Measurements from ENCODE around the gene TMEM163. TPM values are rescaled to one million over a fixed set of nuclear protein-coding genes. Genes with fewer than 3 reads are reported as not detected.

Gene TMEM163
- total RNA-seq, 1 donor from 2014 or later, result 31.9 TPM

DNA sequence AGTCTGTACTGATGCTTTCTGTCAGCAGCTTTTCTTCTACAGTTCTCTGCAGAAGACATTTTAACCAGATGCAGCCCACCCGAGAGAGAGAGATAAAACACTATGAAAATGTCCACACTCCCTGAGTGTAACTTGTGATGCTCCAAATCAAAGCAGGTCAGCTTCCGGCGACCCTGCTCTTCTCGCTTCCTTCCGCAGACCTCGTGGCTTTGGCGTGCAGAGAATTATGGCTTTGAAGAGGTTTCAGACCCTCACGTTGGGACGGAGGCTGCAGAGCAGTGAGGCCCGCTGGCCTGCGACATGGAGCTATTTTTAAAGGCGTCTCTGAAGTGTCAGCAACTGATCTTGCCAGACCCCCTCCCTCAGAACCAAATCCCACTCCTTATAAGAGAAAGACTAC is 41.8 kb downstream of the TMEM163 start:
- Histone ChIP-seq H3K27me3 (ENCODE audit: low read depth) (no peaks in the 10 kb centered on the region), H3K27ac (no peak overlapping the region), H3K9me3 (no peaks in the 10 kb centered on the region), H3K4me3 (no peak overlapping the region), H3K4me1 (peaks cover 10% of the 10 kb centered on the region), H3K36me3 (no peaks in the 10 kb centered on the region)
- DNase-seq (no peak), ATAC-seq (no peak)
- TF ChIP-seq, protein P1, sequence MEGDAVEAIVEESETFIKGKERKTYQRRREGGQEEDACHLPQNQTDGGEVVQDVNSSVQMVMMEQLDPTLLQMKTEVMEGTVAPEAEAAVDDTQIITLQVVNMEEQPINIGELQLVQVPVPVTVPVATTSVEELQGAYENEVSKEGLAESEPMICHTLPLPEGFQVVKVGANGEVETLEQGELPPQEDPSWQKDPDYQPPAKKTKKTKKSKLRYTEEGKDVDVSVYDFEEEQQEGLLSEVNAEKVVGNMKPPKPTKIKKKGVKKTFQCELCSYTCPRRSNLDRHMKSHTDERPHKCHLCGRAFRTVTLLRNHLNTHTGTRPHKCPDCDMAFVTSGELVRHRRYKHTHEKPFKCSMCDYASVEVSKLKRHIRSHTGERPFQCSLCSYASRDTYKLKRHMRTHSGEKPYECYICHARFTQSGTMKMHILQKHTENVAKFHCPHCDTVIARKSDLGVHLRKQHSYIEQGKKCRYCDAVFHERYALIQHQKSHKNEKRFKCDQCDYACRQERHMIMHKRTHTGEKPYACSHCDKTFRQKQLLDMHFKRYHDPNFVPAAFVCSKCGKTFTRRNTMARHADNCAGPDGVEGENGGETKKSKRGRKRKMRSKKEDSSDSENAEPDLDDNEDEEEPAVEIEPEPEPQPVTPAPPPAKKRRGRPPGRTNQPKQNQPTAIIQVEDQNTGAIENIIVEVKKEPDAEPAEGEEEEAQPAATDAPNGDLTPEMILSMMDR (IDR thresholded peaks at IDR 0.05), result no peak
- intact Hi-C loops (cut with DNase I), result no loop called here

DNA sequence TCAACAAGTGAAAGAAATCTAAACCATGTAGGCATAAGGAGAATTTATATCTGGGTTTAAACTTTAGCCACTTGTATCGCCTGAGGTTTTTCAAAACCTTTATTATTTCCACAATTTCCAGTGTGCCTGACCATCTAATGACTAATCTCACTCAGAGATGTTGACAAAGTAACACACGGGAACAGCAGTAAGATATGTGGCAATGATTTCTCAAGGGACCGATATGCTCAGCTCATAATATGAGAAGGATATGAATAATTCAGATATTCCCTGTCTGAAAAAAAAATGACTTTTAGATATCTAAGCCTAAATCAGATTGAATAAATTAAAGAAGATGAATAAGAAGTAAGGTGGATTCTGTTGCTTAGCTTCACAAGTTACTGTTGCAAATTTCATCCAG is 43.5 kb downstream of the TMEM163 start:
- Histone ChIP-seq H3K9me3 (no peaks in the 10 kb centered on the region), H3K27ac (peak overlapping the region; percentile 31), H3K27me3 (ENCODE audit: low read depth) (no peaks in the 10 kb centered on the region), H3K4me1 (peaks cover 15% of the 10 kb centered on the region), H3K4me3 (no peak overlapping the region), H3K36me3 (no peaks in the 10 kb centered on the region)
- DNase-seq (no peak), ATAC-seq (peak in 1 of 2 donors; percentile 51)
- intact Hi-C loops (cut with DNase I), result no loop called here
- TF ChIP-seq, protein P1 (IDR thresholded peaks at IDR 0.05), result no peak

DNA sequence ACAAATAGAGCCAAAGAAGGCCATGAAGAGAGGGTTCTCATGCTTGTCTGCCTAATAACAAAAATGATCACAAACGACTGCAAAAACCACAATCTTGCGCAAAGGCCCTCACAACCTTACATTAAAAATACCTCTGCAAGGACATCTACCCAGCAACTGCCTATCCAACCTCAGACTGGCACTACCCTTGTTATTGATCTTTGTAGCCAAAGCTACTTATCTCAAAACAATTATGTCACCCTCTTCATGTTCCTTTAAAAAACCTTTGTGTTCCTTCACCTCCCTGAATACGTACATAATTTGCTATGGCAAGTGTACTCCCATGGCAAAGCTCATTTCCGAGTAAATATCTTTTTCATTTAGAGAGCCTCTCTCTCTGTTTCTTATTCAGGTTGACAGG is 44.1 kb downstream of the TMEM163 start:
- peak; percentile 41 to 63 for ATAC-seq
- intact Hi-C loops (cut with DNase I), result no loop called here

DNA sequence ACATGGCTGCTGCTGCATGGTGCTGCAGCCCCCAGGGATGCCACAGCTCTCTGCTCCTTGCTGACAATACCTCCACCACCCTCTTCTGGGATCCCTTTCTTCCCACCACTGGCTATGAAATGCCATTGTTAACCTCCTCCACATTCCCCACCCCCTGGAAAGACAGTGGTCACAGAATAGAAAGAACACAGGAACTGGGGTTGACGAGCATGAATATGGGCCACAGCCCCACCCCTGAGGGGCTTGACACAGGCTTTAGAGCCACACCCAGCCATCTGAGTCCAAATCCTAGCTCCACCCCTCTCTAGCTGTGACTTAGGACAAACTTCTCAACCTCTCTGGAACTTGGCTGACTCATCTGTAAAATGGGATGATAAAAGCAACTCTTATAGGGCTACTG is 47.3 kb downstream of the TMEM163 start:
- H3K4me3 ChIP-seq, result no peak overlapping the region
- peak overlapping the region; percentile 76 for H3K27ac ChIP-seq
- intact Hi-C loops (cut with DNase I), result no loop called here
- DNase-seq (no peak), ATAC-seq (no peak)
- H3K9me3 ChIP-seq, result no peaks in the 10 kb centered on the region
- H3K4me1 ChIP-seq, result peaks cover 25% of the 10 kb centered on the region
- TF ChIP-seq, protein P1 (IDR thresholded peaks at IDR 0.05), result no peak
- H3K36me3 ChIP-seq, result no peaks in the 10 kb centered on the region
- no peaks in the 10 kb centered on the region for H3K27me3 ChIP-seq (ENCODE audit: low read depth)

More for the DNA sequence above, 44.1 kb downstream of the TMEM163 start:
- Histone ChIP-seq H3K27me3 (ENCODE audit: low read depth) (no peaks in the 10 kb centered on the region), H3K36me3 (no peaks in the 10 kb centered on the region), H3K27ac (peak overlapping the region; percentile 31), H3K4me3 (no peak overlapping the region), H3K9me3 (no peaks in the 10 kb centered on the region), H3K4me1 (peaks cover 9% of the 10 kb centered on the region)
- DNase-seq, result no peak
- TF ChIP-seq, protein P1 (IDR thresholded peaks at IDR 0.05), result no peak

DNA sequence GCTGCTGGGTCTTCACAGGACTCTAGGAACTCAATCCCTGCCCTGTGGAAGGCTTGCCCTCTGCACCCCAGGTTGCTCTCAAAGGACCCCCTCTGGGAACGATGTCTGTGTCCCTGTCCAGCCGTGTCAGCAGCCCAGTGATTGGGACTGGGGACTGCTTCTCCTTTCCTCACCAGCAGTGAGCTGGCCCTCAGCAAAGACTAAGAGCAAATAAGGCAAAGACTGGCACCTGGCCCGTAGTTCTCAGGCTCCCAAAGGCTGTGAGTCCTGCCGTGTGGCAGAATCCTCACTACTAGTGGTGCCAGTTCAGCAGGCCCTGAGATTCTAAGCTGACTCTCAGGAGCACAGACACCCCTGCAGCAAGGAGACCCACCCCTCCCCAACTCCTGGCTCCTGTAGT is 47.8 kb downstream of the TMEM163 start:
- peak overlapping the region; percentile 76 for H3K27ac ChIP-seq
- peak; percentile 78 for DNase-seq

More for the DNA sequence above, 47.8 kb downstream of the TMEM163 start:
- Histone ChIP-seq H3K27me3 (ENCODE audit: low read depth) (no peaks in the 10 kb centered on the region), H3K4me3 (no peak overlapping the region), H3K9me3 (no peaks in the 10 kb centered on the region), H3K36me3 (no peaks in the 10 kb centered on the region), H3K4me1 (peaks cover 25% of the 10 kb centered on the region)
- peak; percentile 67 to 68 for ATAC-seq
- intact Hi-C loops (cut with DNase I), result no loop called here
- TF ChIP-seq, protein P1 (IDR thresholded peaks at IDR 0.05), result no peak
